ENCODE results near the gene RBM44.
A peak's percentile ranks its signal among the peaks of the same experiment; 100 is the strongest.
"Not testable (repeated sequence)": the region's sequence is repeated elsewhere in the genome, so short reads cannot be mapped to it uniquely, and the experiment has no call there.

The RBM44 gene

GRCh38 chr2:237859082-237859433 lies 60.5 kb downstream of the RBM44 start:
- no peak for DNase-seq

GRCh38 chr2:237859533-237860272 lies 61.1 kb downstream of the RBM44 start, which contains the start of gene RAMP1:
Gene RAMP1, plus strand, starts transcription at chr2:237859623. Its CDS starts 53 bp downstream, at chr2:237859676.
- DNase-seq: peak; percentile 42

GRCh38 chr2:237860273-237860935 lies 61.8 kb downstream of the RBM44 start:
- no peak for DNase-seq

- DNase-seq: no peak
These were observed 63.4 kb downstream of the RBM44 start for GRCh38 chr2:237861875-237862527.

- no peak for DNase-seq
These were observed 63.9 kb downstream of the RBM44 start for GRCh38 chr2:237862528-237862895.

GRCh38 chr2:237863102-237863511 lies 64.5 kb downstream of the RBM44 start:
- DNase-seq: no peak

- DNase-seq: no peak
These were observed 65.3 kb downstream of the RBM44 start for GRCh38 chr2:237863689-237864443.

- no peak for DNase-seq
These were observed 65.9 kb downstream of the RBM44 start for GRCh38 chr2:237864444-237864931.

- no peak for DNase-seq
These were observed 66.5 kb downstream of the RBM44 start for GRCh38 chr2:237864940-237865622.

GRCh38 chr2:237865623-237866041 lies 67.1 kb downstream of the RBM44 start:
- DNase-seq: no peak

- no peak for DNase-seq
These were observed 67.6 kb downstream of the RBM44 start for GRCh38 chr2:237866101-237866621.

GRCh38 chr2:237867465-237867864 lies 68.9 kb downstream of the RBM44 start:
- no peak for DNase-seq

- DNase-seq: not testable (repeated sequence)
These were observed 69.5 kb downstream of the RBM44 start for GRCh38 chr2:237868074-237868473.

GRCh38 chr2:237868631-237869342 lies 70.2 kb downstream of the RBM44 start:
- no peak for DNase-seq

- no peak for DNase-seq
These were observed 70.9 kb downstream of the RBM44 start for GRCh38 chr2:237869343-237870102.

- DNase-seq: no peak
These were observed 71.5 kb downstream of the RBM44 start for GRCh38 chr2:237870126-237870525.

- no peak for DNase-seq
These were observed 72.4 kb downstream of the RBM44 start for GRCh38 chr2:237870754-237871651.

GRCh38 chr2:237872178-237872887 lies 73.8 kb downstream of the RBM44 start:
- no peak for DNase-seq

GRCh38 chr2:237873421-237873831 lies 74.8 kb downstream of the RBM44 start:
- no peak for DNase-seq
